ENCODE measurements around the gene RAMAC.

Gene RAMAC

DNA sequence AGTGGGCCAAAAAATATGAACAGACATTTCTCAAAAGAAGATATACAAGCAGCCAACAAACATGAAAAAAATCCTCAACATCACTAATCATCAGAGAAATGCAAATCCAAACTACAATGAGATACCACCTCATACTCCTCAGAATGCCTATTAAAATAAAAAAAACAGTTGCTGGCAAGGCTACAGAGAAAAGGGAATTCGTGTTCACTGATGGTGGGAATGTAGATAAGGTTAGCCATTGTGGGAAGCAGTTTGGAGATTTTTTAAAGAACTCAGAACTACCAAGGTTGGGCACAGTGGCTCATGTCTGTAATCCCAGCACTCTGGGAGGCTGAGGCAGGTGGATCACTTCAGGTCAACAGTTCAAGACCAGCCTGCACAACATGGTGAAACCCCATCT is 53.2 kb downstream of the RAMAC start:
- H3K36me3 ChIP-seq (ENCODE audit: control insufficient read depth, low read length), result peaks cover 93% of the 10 kb centered on the region

More for the DNA sequence above, 53.2 kb downstream of the RAMAC start:
- Histone ChIP-seq H3K4me2 (ENCODE audit: low read length) (no peak overlapping the region), H3F3A (ENCODE audit: control insufficient read depth, insufficient read depth) (0 out of 2 replicates have a peak, but pooled peaks cover 2% of the 10 kb centered on the region), H3K79me2 (ENCODE audit: control insufficient read depth, low read length) (peaks cover 97% of the 10 kb centered on the region), H3K9me3 (ENCODE audit: control insufficient read depth, insufficient read depth, low read length) (no peaks in the 10 kb centered on the region), H3K9me2 (replicated peaks; ENCODE audit: control insufficient read depth, low read length) (no peaks in the 10 kb centered on the region), H3K4me1 (ENCODE audit: control insufficient read depth, low read length) (no peaks in the 10 kb centered on the region), H3K4me3 (ENCODE audit: low read length) (no peak overlapping the region), H3K27ac (ENCODE audit: low read depth, low read length) (no peak overlapping the region), H4K20me1 (ENCODE audit: control insufficient read depth, insufficient read depth, low read depth, low read length) (no peaks in the 10 kb centered on the region), H3K27me3 (ENCODE audit: control insufficient read depth, low read length) (no peaks in the 10 kb centered on the region)
- TF ChIP-seq, protein P1, sequence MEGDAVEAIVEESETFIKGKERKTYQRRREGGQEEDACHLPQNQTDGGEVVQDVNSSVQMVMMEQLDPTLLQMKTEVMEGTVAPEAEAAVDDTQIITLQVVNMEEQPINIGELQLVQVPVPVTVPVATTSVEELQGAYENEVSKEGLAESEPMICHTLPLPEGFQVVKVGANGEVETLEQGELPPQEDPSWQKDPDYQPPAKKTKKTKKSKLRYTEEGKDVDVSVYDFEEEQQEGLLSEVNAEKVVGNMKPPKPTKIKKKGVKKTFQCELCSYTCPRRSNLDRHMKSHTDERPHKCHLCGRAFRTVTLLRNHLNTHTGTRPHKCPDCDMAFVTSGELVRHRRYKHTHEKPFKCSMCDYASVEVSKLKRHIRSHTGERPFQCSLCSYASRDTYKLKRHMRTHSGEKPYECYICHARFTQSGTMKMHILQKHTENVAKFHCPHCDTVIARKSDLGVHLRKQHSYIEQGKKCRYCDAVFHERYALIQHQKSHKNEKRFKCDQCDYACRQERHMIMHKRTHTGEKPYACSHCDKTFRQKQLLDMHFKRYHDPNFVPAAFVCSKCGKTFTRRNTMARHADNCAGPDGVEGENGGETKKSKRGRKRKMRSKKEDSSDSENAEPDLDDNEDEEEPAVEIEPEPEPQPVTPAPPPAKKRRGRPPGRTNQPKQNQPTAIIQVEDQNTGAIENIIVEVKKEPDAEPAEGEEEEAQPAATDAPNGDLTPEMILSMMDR (IDR thresholded peaks at IDR 0.05; ENCODE audit: low read depth, low read length, poor library complexity, severe bottlenecking), result no peak
- TF ChIP-seq EZH2phosphoT487 (IDR thresholded peaks at IDR 0.05; ENCODE audit: borderline replicate concordance, low read length), result no peak

Data from DOHH2 (cell line).